GM12878 (cell line): ENCODE data around the gene ZNF79. TPM values are rescaled to one million over a fixed set of nuclear protein-coding genes. Genes with fewer than 3 reads are reported as not detected.

Experiments used
- ATAC-seq: fragments of 200-7000 bp; cut with Tn5 transposase; 3 replicates; pipeline ENCODE4 v1.9.1; 2020; ENCODE audit warnings: mild to moderate bottlenecking, moderate library complexity
- BruUV-seq: library from RNA; stranded (reverse); fragments of 400-500 nt; replicated peaks from 2 replicates; lab custom pipeline; 2021; lab: Mats Ljungman, UMichigan
- CTCF ChIA-PET: fragments of 300-600 bp; sonication (Branson Sonifier 250); formaldehyde crosslinking; extraction: SDS; loops from one replicate; lab custom pipeline; 2021; ENCODE audit warnings: inconsistent platforms; lab: Yijun Ruan, JAX
- POLR2A ChIA-PET: fragments of 350-600 bp; formaldehyde crosslinking; extraction: SDS; loops from one replicate; lab custom pipeline; 2021; ENCODE audit warnings: inconsistent platforms; lab: Charles Lee
- RAD21 ChIA-PET: fragments of 300-600 bp; sonication (Branson Sonifier 250); formaldehyde crosslinking; loops from one replicate; lab custom pipeline; 2023; ENCODE audit warnings: antibody characterized with exemption; ENCODE audit not compliant: unreplicated experiment; lab: Charles Lee
- SMC1A ChIA-PET: fragments of 300-600 bp; sonication (Branson Sonifier 250); formaldehyde crosslinking; loops from one replicate; lab custom pipeline; 2023; ENCODE audit not compliant: unreplicated experiment, uncharacterized antibody; lab: Charles Lee
- DNase-seq: peaks from one replicate; pipeline ENCODE4 v3.0.0-alpha.2; 2011; ENCODE audit warnings: low read depth, low spot score
- FAIRE-seq: peaks from 3 replicates; lab custom pipeline; 2011; peaks lifted over from hg19 to GRCh38; lab: Jason Lieb, UNC
- H2AFZ ChIP-seq: 2 replicates; pipeline ENCODE4 v1.6.0; 2011; ENCODE audit warnings: low read depth, low read length, control low read depth; ENCODE audit not compliant: control insufficient read depth
- H3K27ac ChIP-seq: 2 replicates; pipeline ENCODE4 v1.5.1; 2011; ENCODE audit warnings: control low read depth; ENCODE audit not compliant: control insufficient read depth, insufficient read depth
- H3K27me3 ChIP-seq, 2 experiments: replicated peaks in 1 of 2; 2 replicates each; pipeline versions ENCODE4 v1.6.0 to v1.6.1; 2011; ENCODE audit warnings: low read length in 1 of 2; ENCODE audit not compliant: control insufficient read depth in 2 of 2, insufficient read depth in 2 of 2
- H3K36me3 ChIP-seq, 2 experiments: 2 replicates each; pipeline ENCODE4 v1.5.1; 2011; ENCODE audit warnings: low read length in 1 of 2; ENCODE audit not compliant: control insufficient read depth in 2 of 2, insufficient read depth in 2 of 2
- H3K4me1 ChIP-seq: 2 replicates; pipeline ENCODE4 v1.6.1; 2011; ENCODE audit warnings: mild to moderate bottlenecking, low read length, moderate library complexity, mixed read lengths; ENCODE audit not compliant: control insufficient read depth, insufficient read depth
- H3K4me2 ChIP-seq: 2 replicates; pipeline ENCODE4 v1.6.0; 2011; ENCODE audit warnings: control low read depth; ENCODE audit not compliant: control insufficient read depth, insufficient read depth
- H3K4me3 ChIP-seq: fragments of 200-600 bp; sonication (generic); 2 replicates; pipeline ENCODE4 v1.5.1; 2016
- H3K79me2 ChIP-seq: 2 replicates; pipeline ENCODE4 v1.6.0; 2011; ENCODE audit warnings: low read length; ENCODE audit not compliant: control insufficient read depth, insufficient read depth
- H3K9ac ChIP-seq: 2 replicates; pipeline ENCODE4 v1.8.0; 2011; ENCODE audit warnings: low read length, control low read depth, mixed read lengths; ENCODE audit not compliant: control insufficient read depth, insufficient read depth
- H3K9me3 ChIP-seq: replicated peaks from 3 replicates; pipeline ENCODE4 v1.5.1; 2011; ENCODE audit warnings: mild to moderate bottlenecking, low read length; ENCODE audit not compliant: control insufficient read depth, insufficient read depth
- H4K20me1 ChIP-seq: 2 replicates; pipeline ENCODE4 v1.6.0; 2011; ENCODE audit not compliant: control insufficient read depth, insufficient read depth
- ATF3 ChIP-seq: IDR thresholded peaks from 2 replicates; pipeline ENCODE4 v1.6.1; 2011; ENCODE audit warnings: low read depth, mild to moderate bottlenecking, low read length, moderate library complexity, borderline replicate concordance; ENCODE audit errors: extremely low read depth
- ATF7 ChIP-seq: fragments of 450-650 bp; IDR thresholded peaks from 2 replicates; pipeline ENCODE4 v1.6.1; 2016; ENCODE audit warnings: low read depth, mild to moderate bottlenecking
- BCL3 ChIP-seq: IDR thresholded peaks from 2 replicates; pipeline ENCODE4 v1.6.1; 2011; ENCODE audit warnings: borderline replicate concordance, low read depth, mild to moderate bottlenecking, moderate library complexity, low read length; ENCODE audit not compliant: insufficient read depth, poor library complexity, severe bottlenecking
- BRCA1 ChIP-seq: IDR thresholded peaks from 2 replicates; pipeline ENCODE4 v1.6.1; 2011; ENCODE audit warnings: low read depth, low read length, improper control_type of control experiment
- HDAC6 ChIP-seq: fragments of 200-600 bp; sonication (generic); IDR thresholded peaks from one replicate; pipeline ENCODE4 v1.8.0; 2017; ENCODE audit warnings: antibody characterized with exemption; ENCODE audit not compliant: unreplicated experiment
- NFXL1 ChIP-seq: fragments of 450-650 bp; IDR thresholded peaks from 2 replicates; pipeline ENCODE4 v1.6.1; 2017; ENCODE audit warnings: antibody characterized with exemption, mild to moderate bottlenecking, borderline replicate concordance
- PML ChIP-seq: IDR thresholded peaks from 2 replicates; pipeline ENCODE4 v1.6.1; 2012; ENCODE audit warnings: low read length, inconsistent platforms
- STAT3 ChIP-seq: IDR thresholded peaks from 2 replicates; pipeline ENCODE4 v1.6.1; 2011; ENCODE audit warnings: low read depth, low read length, improper control_type of control experiment
- TARDBP ChIP-seq: IDR thresholded peaks from 2 replicates; pipeline ENCODE4 v1.6.1; 2016; ENCODE audit warnings: borderline replicate concordance
- TCF3 ChIP-seq: IDR thresholded peaks from 2 replicates; pipeline ENCODE4 v1.6.1; 2012; ENCODE audit warnings: low read depth, mild to moderate bottlenecking, low read length, borderline replicate concordance; ENCODE audit not compliant: insufficient read depth
- WRNIP1 ChIP-seq: IDR thresholded peaks from 2 replicates; pipeline ENCODE4 v1.6.1; 2011; ENCODE audit warnings: low read depth, low read length, improper control_type of control experiment, borderline replicate concordance
- ZBTB4 ChIP-seq: fragments of 450-650 bp; formaldehyde crosslinking; IDR thresholded peaks from 2 replicates; pipeline ENCODE4 v1.4.0; 2022; ENCODE audit warnings: mild to moderate bottlenecking, moderate library complexity
- ZBTB40 ChIP-seq: fragments of 450-650 bp; IDR thresholded peaks from 2 replicates; pipeline ENCODE4 v1.6.1; 2016; ENCODE audit warnings: mild to moderate bottlenecking, moderate library complexity, borderline replicate concordance
- ZSCAN29 ChIP-seq: fragments of 450-650 bp; IDR thresholded peaks from 2 replicates; pipeline ENCODE4 v1.6.1; 2017; ENCODE audit warnings: mild to moderate bottlenecking, moderate library complexity
- WGBS: methylation state at CpG from one replicate; pipeline ENCODE4 v1.1.6; 2016; ENCODE audit warnings: low lambda C conversion rate; ENCODE audit not compliant: insufficient replicate concordance, insufficient coverage; ENCODE audit errors: missing lambda C conversion rate; 5-methylcytosine and 5-hydroxymethylcytosine counted together
- in situ Hi-C: fragments of 300-500 bp; cut with MboI; formaldehyde crosslinking; loops from 9 replicates; pipeline ENCODE4 v1.14.3; 2018; ENCODE audit warnings: mixed read lengths
- intact Hi-C: fragments of 100-400 bp; cut with micrococcal nuclease; formaldehyde crosslinking; loops from one replicate; pipeline ENCODE4 v1.14.2; 2022; ENCODE audit not compliant: unreplicated experiment
- polyA plus RNA-seq, 11 experiments: library from polyadenylated mRNA; depleted of rRNA in 4 of 11; unstranded in 6 of 11; stranded (reverse) in 5 of 11; fragments of >200 nt; fragmentation: Nextera tagmentation in 4 of 11; fragmentation: Illumina TruSeq in 1 of 11; extraction: Ambion mirVana in 4 of 11; extraction: Trizol in 1 of 11; gene quantifications; 1 replicate in 1 of 11; 2 replicates in 10 of 11; pipeline versions ENCODE4 v1.2.1 to v1.2.3, GENCODE V29; 2011 to 2016; ENCODE audit warnings: inconsistent platforms in 2 of 11, missing spikeins in 2 of 11, low read depth in 1 of 11
- total RNA-seq, 4 experiments: library from RNA; depleted of rRNA in 3 of 4; stranded (reverse); fragments of >200 nt in 3 of 4; fragmentation: Illumina TruSeq in 1 of 4; extraction: Trizol in 1 of 4; gene quantifications; 2 replicates each; pipeline versions ENCODE4 v1.2.1 to v1.2.3, GENCODE V29; 2013 to 2021

The ZNF79 gene
- total and polyA plus RNA-seq, 10 of the 15 experiments (the other 5 are each of a cell fraction or from before 2014, with no cell fraction given) = 1.8 to 14.1 (median 11.7) TPM

- TF ChIP-seq ZBTB4 (CRISPR knock-in tag) = no peak
- TF ChIP-seq TCF3 = no peak
- no peak for TF ChIP-seq ZSCAN29
- no peak for TF ChIP-seq WRNIP1
- TF ChIP-seq PML = no peak
- no peak for TF ChIP-seq NFXL1
- TF ChIP-seq HDAC6 = no peak
- TF ChIP-seq ATF3 = no peak
- no peak for TF ChIP-seq ATF7
- TF ChIP-seq STAT3 = no peak
- TF ChIP-seq TARDBP = no peak
These were observed 49.3 kb downstream of the ZNF79 start (continued) for GRCh38 chr9:127473501-127473900.

GRCh38 chr9:127473932-127474331 lies 49.8 kb downstream of the ZNF79 start:
- Histone ChIP-seq H3K4me1 (no peaks in the 10 kb centered on the region), H3K4me3 (no peak overlapping the region), H3K9me3 (no peaks in the 10 kb centered on the region), H3K9ac (no peak overlapping the region), H3K4me2 (no peak overlapping the region), H3K79me2 (no peaks in the 10 kb centered on the region), H2AFZ (no peak overlapping the region), H3K27ac (no peak overlapping the region), H4K20me1 (no peaks in the 10 kb centered on the region), H3K27me3 (no peaks in the 10 kb centered on the region), H3K36me3 (peaks cover 0 to 8% of the 10 kb centered on the region in 2 experiments; a peak in 2 of 4 replicates)
- DNase-seq = no peak
- ATAC-seq = no peak
- in situ Hi-C loops (no loop called here), intact Hi-C loops (no loop called here)
- no TSS peak for BruUV-seq
- no peak for FAIRE-seq
- ChIA-PET CTCF (no interaction called here), POLR2A (no interaction called here), RAD21 (no interaction called here), SMC1A (no interaction called here)
- 84% methylated on average over 4 of the region's 4 CpGs for WGBS
- no peak for TF ChIP-seq BCL3
- no peak for TF ChIP-seq ZBTB40
- no peak for TF ChIP-seq BRCA1
